ENCODE results near the gene RPUSD4.

- TF ChIP-seq ZBTB33 (IDR thresholded peaks at IDR 0.05; ENCODE audit: extremely low read depth, insufficient replicate concordance, low read length) (no peak), EZH2 (IDR thresholded peaks at IDR 0.05) (no peak), SIN3A (IDR thresholded peaks at IDR 0.05; ENCODE audit: low read depth) (no peak)
These were observed 54.0 kb downstream of the RPUSD4 start for GRCh38 chr11:126157326-126158030.

Measured in HCT116 (cell line).